Stimulated activated CD4-positive, alpha-beta T cell treated with anti-CD3 and anti-CD28 coated beads, TNF-alpha, amount 100 ng/mL, for 4 hours (primary cell): Measurements from ENCODE around the gene KRTAP10-6.
"Not testable (repeated sequence)": the region's sequence is repeated elsewhere in the genome, so short reads cannot be mapped to it uniquely, and the experiment has no call there.

ENCODE experiments used
- DNase-seq, 3 experiments: peaks; one replicate each; pipeline ENCODE4 v3.0.0-alpha.2; 2020; ENCODE audit warnings: low read depth in 3 of 3

Gene KRTAP10-6

GRCh38 chr21:44557491-44558328, 34.6 kb downstream of the KRTAP10-6 start:
- no peak for DNase-seq

- DNase-seq: no peak
These were observed 35.4 kb downstream of the KRTAP10-6 start for GRCh38 chr21:44556879-44557278.

- no peak for DNase-seq
These were observed 37.0 kb downstream of the KRTAP10-6 start for GRCh38 chr21:44555200-44555875.

- no peak for DNase-seq
These were observed 39.6 kb downstream of the KRTAP10-6 start for GRCh38 chr21:44552681-44553080.

- DNase-seq: no peak
These were observed 40.2 kb downstream of the KRTAP10-6 start for GRCh38 chr21:44552136-44552535.

GRCh38 chr21:44551340-44551961, 40.9 kb downstream of the KRTAP10-6 start, which contains the start of gene KRTAP10-2:
TSS of gene KRTAP10-2 (minus strand) at chr21:44551505. CDS start at chr21:44551458, 47 bp downstream.
- no peak for DNase-seq

- no peak for DNase-seq
These were observed 41.5 kb downstream of the KRTAP10-6 start for GRCh38 chr21:44550807-44551206.

- DNase-seq: not testable (repeated sequence)
These were observed 42.0 kb downstream of the KRTAP10-6 start for GRCh38 chr21:44550285-44550684.

- DNase-seq: no peak
These were observed 42.6 kb downstream of the KRTAP10-6 start for GRCh38 chr21:44549525-44550211.

- no peak for DNase-seq
These were observed 43.4 kb downstream of the KRTAP10-6 start for GRCh38 chr21:44548922-44549321.

- no peak for DNase-seq
These were observed 43.9 kb downstream of the KRTAP10-6 start for GRCh38 chr21:44548381-44548780.

- peak in 1 of 3 experiments; percentile 10 for DNase-seq
These were observed 44.5 kb downstream of the KRTAP10-6 start for GRCh38 chr21:44547656-44548331.

- no peak for DNase-seq
These were observed 47.7 kb downstream of the KRTAP10-6 start for GRCh38 chr21:44544566-44544965.

GRCh38 chr21:44542716-44543115, 49.6 kb downstream of the KRTAP10-6 start:
- no peak for DNase-seq
